ENCODE data around the gene PARVA.

The PARVA gene

GRCh38 chr11:12529041-12529440, 151.7 kb downstream of the PARVA start:
- DNase-seq (ENCODE audit: low read depth): no peak

- DNase-seq (ENCODE audit: low read depth): no peak
These were observed 152.4 kb downstream of the PARVA start for GRCh38 chr11:12529793-12530192.

GRCh38 chr11:12531020-12531419, 153.6 kb downstream of the PARVA start:
- no peak for DNase-seq (ENCODE audit: low read depth)

GRCh38 chr11:12531681-12532080, 154.3 kb downstream of the PARVA start:
- no peak for DNase-seq (ENCODE audit: low read depth)

- DNase-seq (ENCODE audit: low read depth): no peak
These were observed 155.2 kb downstream of the PARVA start for GRCh38 chr11:12532580-12532979.

GRCh38 chr11:12534549-12534948, 157.2 kb downstream of the PARVA start:
- DNase-seq (ENCODE audit: low read depth): no peak

GRCh38 chr11:12535321-12535720, 157.9 kb downstream of the PARVA start:
- DNase-seq (ENCODE audit: low read depth): no peak

- no peak for DNase-seq (ENCODE audit: low read depth)
These were observed 159.2 kb downstream of the PARVA start for GRCh38 chr11:12536566-12536965.

GRCh38 chr11:12537778-12538401, 160.5 kb downstream of the PARVA start:
- DNase-seq (ENCODE audit: low read depth): no peak

- no peak for DNase-seq (ENCODE audit: low read depth)
These were observed 161.6 kb downstream of the PARVA start for GRCh38 chr11:12538889-12539421.

- DNase-seq (ENCODE audit: low read depth): no peak
These were observed 162.2 kb downstream of the PARVA start for GRCh38 chr11:12539572-12539971.

- DNase-seq (ENCODE audit: low read depth): no peak
These were observed 162.8 kb downstream of the PARVA start for GRCh38 chr11:12540075-12540680.

- no peak for DNase-seq (ENCODE audit: low read depth)
These were observed 163.7 kb downstream of the PARVA start for GRCh38 chr11:12540913-12541582.

- no peak for DNase-seq (ENCODE audit: low read depth)
These were observed 164.3 kb downstream of the PARVA start for GRCh38 chr11:12541583-12542151.

- DNase-seq (ENCODE audit: low read depth): no peak
These were observed 165.0 kb downstream of the PARVA start for GRCh38 chr11:12542186-12542935.

GRCh38 chr11:12543596-12544415, 166.4 kb downstream of the PARVA start:
- DNase-seq (ENCODE audit: low read depth): no peak

GRCh38 chr11:12544986-12545775, 167.8 kb downstream of the PARVA start:
- DNase-seq (ENCODE audit: low read depth): no peak

GRCh38 chr11:12546122-12546521, 168.8 kb downstream of the PARVA start:
- DNase-seq (ENCODE audit: low read depth): no peak

- DNase-seq (ENCODE audit: low read depth): no peak
These were observed 169.3 kb downstream of the PARVA start for GRCh38 chr11:12546660-12547059.

- DNase-seq (ENCODE audit: low read depth): no peak
These were observed 170.7 kb downstream of the PARVA start for GRCh38 chr11:12547953-12548650.

Data from activated gamma-delta T cell treated with anti-CD3 and anti-CD28 coated beads, Interleukin-2, amount 50 U/mL, for 16 hours (primary cell).